Neural crest cell (in vitro differentiated cells): Measurements from ENCODE around the gene PALD1. TPM values are rescaled to one million over a fixed set of nuclear protein-coding genes. Genes with fewer than 3 reads are reported as not detected.

Source experiments
- DNase-seq: peaks from one replicate; pipeline ENCODE4 v3.0.0; 2021; ENCODE audit warnings: low read depth, mixed read lengths, low spot score
- H3K27ac Mint-ChIP-seq: one replicate; pipeline ENCODE4 v1.8.0; 2021; ENCODE audit warnings: mild to moderate bottlenecking, mixed read lengths; ENCODE audit not compliant: unreplicated experiment
- H3K27me3 Mint-ChIP-seq: 2 replicates; pipeline ENCODE4 v1.8.0; 2021; ENCODE audit warnings: low read depth, mild to moderate bottlenecking, mixed read lengths
- H3K36me3 Mint-ChIP-seq: 2 replicates; pipeline ENCODE4 v1.8.0; 2021; ENCODE audit warnings: low read depth, mild to moderate bottlenecking, mixed read lengths
- H3K4me1 Mint-ChIP-seq: 2 replicates; pipeline ENCODE4 v1.8.0; 2021; ENCODE audit warnings: mixed read lengths
- H3K4me3 Mint-ChIP-seq: one replicate; pipeline ENCODE4 v1.8.0; 2021; ENCODE audit warnings: mild to moderate bottlenecking, mixed read lengths
- H3K9me3 Mint-ChIP-seq: 2 replicates; pipeline ENCODE4 v1.8.0; 2021; ENCODE audit warnings: mixed read lengths
- total RNA-seq: library from RNA; stranded (reverse); gene quantifications from 2 replicates; pipeline ENCODE4 v1.2.1, GENCODE V29; 2021
- TF ChIP-seq, protein P1 (sequence below): fragments of 200-600 bp; sonication (generic); conservative IDR thresholded peaks from 2 replicates; pipeline ENCODE4 v1.5.0; 2021; ENCODE audit warnings: antibody characterized with exemption, mild to moderate bottlenecking

Gene PALD1
- total RNA-seq, 1 donor from 2014 or later, result 14.3 TPM

DNA sequence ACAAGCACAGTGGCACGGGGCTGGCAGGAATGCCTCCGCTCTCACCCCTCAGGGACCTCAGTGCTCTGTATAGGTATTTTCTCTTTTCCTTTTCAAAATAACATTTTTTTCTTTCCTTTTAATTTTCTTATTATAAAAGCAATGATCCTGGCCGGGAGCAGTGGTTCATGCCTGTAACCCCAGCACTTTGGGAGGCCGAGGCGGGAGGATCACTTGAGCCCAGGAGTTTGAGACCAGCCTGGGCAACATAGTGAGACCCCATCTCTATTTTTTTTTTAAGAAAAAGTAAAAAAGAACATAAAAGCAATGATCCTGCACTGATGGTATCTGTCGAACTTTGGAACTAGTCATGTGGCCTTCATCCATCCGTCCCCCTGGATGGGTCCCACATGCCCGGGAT is 120.8 kb downstream of the PALD1 start:
- H3K27ac Mint-ChIP-seq, result peak overlapping the region; percentile 50
- TF ChIP-seq, protein P1, sequence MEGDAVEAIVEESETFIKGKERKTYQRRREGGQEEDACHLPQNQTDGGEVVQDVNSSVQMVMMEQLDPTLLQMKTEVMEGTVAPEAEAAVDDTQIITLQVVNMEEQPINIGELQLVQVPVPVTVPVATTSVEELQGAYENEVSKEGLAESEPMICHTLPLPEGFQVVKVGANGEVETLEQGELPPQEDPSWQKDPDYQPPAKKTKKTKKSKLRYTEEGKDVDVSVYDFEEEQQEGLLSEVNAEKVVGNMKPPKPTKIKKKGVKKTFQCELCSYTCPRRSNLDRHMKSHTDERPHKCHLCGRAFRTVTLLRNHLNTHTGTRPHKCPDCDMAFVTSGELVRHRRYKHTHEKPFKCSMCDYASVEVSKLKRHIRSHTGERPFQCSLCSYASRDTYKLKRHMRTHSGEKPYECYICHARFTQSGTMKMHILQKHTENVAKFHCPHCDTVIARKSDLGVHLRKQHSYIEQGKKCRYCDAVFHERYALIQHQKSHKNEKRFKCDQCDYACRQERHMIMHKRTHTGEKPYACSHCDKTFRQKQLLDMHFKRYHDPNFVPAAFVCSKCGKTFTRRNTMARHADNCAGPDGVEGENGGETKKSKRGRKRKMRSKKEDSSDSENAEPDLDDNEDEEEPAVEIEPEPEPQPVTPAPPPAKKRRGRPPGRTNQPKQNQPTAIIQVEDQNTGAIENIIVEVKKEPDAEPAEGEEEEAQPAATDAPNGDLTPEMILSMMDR, result no peak

DNA sequence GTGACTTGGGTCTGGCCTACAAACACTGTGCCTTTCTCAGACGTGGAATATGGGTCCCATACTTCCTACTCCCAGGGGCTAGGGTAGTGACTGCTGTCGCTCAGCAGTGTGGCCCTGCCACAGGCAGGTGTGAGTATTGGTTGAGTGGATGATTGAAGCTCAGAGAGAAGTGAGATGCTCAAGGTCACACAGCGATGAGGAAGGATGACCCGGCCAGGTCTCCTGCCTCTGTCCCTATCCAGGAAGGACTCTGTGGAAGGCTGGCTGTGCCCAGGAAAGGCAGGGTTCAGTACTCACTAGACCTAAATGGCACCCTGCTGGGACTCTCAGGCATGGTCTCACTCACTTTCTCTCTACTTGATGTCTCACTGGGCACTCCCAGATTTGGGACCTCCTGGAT is 121.2 kb downstream of the PALD1 start:
- Mint-ChIP-seq H3K27me3 (no peaks in the 10 kb centered on the region), H3K27ac (peak overlapping the region; percentile 50), H3K36me3 (no peaks in the 10 kb centered on the region), H3K4me3 (no peak overlapping the region), H3K4me1 (peaks cover 7% of the 10 kb centered on the region), H3K9me3 (no peaks in the 10 kb centered on the region)
- no peak for DNase-seq
- TF ChIP-seq, protein P1, result no peak

More for the DNA sequence above, 120.8 kb downstream of the PALD1 start:
- H3K9me3 Mint-ChIP-seq, result no peaks in the 10 kb centered on the region
- DNase-seq, result no peak
- H3K4me3 Mint-ChIP-seq, result no peak overlapping the region
- H3K4me1 Mint-ChIP-seq, result peaks cover 7% of the 10 kb centered on the region
- no peaks in the 10 kb centered on the region for H3K27me3 Mint-ChIP-seq
- no peaks in the 10 kb centered on the region for H3K36me3 Mint-ChIP-seq

DNA sequence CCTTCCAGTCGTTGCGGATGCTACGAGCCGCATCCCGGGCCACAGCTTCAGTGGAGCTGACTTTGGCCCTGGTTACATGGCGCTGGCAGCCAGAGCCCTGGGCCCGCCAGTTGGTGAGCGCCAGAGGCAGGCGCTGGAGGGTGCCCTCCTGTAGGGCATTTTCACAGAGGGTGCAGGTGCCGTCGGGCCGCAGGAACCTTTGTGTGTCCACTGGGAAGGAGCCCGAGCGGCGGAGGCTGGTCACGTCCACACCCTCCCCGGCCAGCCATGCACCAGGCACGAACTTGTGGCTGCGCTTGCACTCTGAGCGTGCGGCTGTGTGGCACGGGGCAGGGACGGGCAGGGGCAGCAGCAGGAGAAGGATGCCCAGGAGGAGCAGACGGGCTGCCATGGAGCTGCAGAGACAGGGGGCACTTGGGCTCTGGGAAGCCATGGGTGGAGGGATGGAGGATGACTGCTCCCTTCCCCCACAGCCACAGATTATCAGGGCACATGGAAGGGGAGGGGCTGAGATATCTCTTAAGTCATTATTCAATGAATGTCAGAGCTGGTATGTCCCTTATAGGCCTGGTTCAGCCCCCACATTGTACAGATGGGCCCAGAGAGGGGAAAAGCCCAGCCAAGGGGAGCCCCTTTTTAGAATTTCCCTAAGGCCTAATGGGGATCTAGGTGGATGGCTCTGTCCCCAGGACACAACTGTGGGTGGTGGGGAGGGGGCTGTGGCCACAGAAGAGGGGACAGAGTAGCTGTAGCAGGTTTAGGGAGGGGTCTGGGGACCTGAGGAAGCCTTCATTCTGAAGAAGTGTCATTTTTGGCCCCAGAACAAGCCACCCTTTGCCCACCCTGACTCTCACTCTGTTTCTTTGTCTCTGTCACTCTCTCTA is 122.2 kb downstream of the PALD1 start:
- H3K36me3 Mint-ChIP-seq, result no peaks in the 10 kb centered on the region
- no peaks in the 10 kb centered on the region for H3K27me3 Mint-ChIP-seq
- H3K4me1 Mint-ChIP-seq, result peaks cover 6% of the 10 kb centered on the region
- TF ChIP-seq, protein P1, result no peak
- no peak overlapping the region for H3K27ac Mint-ChIP-seq
- no peak overlapping the region for H3K4me3 Mint-ChIP-seq
- no peak for DNase-seq
- H3K9me3 Mint-ChIP-seq, result no peaks in the 10 kb centered on the region

DNA sequence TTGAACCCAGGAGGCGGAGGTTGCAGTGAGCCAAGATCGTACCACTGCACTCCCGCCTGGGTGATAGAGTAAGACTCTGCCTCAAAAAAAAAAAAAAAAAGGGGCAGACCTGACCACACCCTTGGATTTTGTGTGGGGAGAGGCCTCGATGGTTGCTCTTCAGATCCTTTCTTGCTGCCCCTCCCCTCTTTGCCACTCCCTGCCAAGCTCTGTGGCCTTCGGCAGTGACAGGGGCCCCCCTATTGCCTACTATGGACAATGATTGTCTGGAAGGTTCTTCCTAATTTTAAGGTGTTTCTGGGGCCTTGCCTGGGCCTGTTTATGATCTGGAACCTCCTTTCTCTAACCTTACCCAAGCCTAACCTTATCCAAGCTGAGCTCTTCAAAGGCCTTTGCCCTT is 123.2 kb downstream of the PALD1 start:
- DNase-seq, result no peak
- TF ChIP-seq, protein P1, result no peak
- Mint-ChIP-seq H3K36me3 (no peaks in the 10 kb centered on the region), H3K4me3 (no peak overlapping the region), H3K27me3 (no peaks in the 10 kb centered on the region), H3K27ac (no peak overlapping the region), H3K9me3 (no peaks in the 10 kb centered on the region), H3K4me1 (no peaks in the 10 kb centered on the region)

DNA sequence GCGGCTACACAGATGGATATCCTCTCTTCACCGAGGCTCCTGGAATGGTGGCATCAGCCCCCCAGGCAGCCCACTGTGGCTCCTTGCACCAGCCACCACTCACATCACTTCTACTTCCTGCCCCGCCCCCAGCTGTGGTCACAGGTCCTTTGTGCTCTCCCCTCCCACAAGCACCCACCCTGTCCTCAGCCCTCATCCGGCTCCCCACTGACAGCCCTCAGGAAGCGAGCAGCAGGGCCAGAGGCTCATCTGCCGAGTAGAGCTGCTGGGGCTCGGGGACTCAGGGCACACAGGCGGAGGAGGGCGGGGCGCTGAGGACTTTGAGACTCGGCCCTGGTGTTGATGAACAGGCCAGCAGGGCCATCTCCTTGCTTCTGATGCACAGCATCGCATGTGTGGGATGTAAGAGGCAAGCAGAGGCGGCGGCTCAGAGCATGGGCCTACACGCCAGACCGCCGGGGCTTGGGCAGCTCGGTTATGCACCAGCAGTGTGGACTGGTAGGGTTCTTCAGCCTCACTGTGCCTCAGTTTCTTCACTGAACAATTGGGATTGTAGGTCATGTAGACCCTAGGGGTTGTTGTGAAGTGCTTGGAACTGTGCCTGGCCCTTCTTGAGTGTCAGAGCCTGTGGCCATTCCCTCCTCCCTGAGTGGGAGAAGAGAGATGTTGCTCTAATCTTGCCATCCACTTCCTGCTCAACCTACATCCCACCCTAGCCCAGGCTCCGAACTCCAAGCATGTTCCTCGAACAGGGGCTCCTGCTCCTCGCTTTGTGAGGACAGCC is 124.3 kb downstream of the PALD1 start, which contains the start of gene PRF1:
Gene PRF1, minus strand, starts transcription at position 77 of the 784 bp plus-strand sequence. CDS start 1,839 bp downstream, outside the sequence.
- Mint-ChIP-seq H3K4me3 (no peak within 1 kb of the TSS), H3K27me3 (no peaks in the 10 kb centered on the region), H3K4me1 (no peaks in the 10 kb centered on the region), H3K27ac (peak within 1 kb of the TSS; percentile 12), H3K9me3 (no peaks in the 10 kb centered on the region), H3K36me3 (no peaks in the 10 kb centered on the region)
- TF ChIP-seq, protein P1, result no peak
- no peak for DNase-seq
